AG04449 (cell line): ENCODE measurements around the gene TNFSF4.

Source experiments
- CTCF ChIA-PET: fragments of 350-600 bp; formaldehyde crosslinking; extraction: SDS; loops from one replicate; lab custom pipeline; 2021; ENCODE audit warnings: antibody characterized with exemption; lab: Yijun Ruan, JAX
- POLR2A ChIA-PET: fragments of 400-600, 350-600 bp; formaldehyde crosslinking; extraction: SDS; loops from one replicate; lab custom pipeline; 2020; ENCODE audit warnings: antibody characterized with exemption, inconsistent platforms; lab: Yijun Ruan, JAX
- DNase-seq: peaks from one replicate; pipeline ENCODE4 v3.0.0-alpha.2; 2010; ENCODE audit warnings: low read depth, low spot score
- H3K4me3 ChIP-seq: 2 replicates; pipeline ENCODE4 v1.5.1; 2011; ENCODE audit warnings: low read depth, mild to moderate bottlenecking, control low read depth, low read length
- TF ChIP-seq, protein P1 (sequence below): IDR thresholded peaks from one replicate; pipeline ENCODE4 v1.5.1; 2011; ENCODE audit warnings: mild to moderate bottlenecking, moderate library complexity, low read length, control low read depth, inconsistent platforms; ENCODE audit not compliant: insufficient read depth; ENCODE audit errors: missing control alignments

The TNFSF4 gene

DNA sequence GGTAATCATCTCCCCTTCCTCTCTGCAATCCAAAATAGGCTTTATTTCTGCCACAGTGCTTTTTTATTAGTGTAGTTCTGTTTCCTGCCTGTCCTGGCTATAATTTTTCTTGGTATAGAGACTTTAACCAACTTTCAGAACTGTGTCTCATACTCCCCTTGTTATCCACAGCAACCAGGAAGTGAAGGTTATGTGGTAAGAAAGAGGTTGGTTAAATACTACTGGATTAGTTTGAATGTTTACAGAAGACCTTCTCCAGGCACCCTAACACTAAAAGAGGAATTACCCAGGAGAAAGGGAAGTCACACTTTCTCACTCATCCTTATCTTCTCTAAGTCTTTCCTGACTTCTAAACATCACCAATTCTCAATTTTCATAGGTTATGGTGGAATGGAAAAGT lies 17.8 kb upstream of the TNFSF4 start:
- ChIA-PET POLR2A (no interaction called here), CTCF (no interaction called here)
- no peak for DNase-seq
- TF ChIP-seq, protein P1, sequence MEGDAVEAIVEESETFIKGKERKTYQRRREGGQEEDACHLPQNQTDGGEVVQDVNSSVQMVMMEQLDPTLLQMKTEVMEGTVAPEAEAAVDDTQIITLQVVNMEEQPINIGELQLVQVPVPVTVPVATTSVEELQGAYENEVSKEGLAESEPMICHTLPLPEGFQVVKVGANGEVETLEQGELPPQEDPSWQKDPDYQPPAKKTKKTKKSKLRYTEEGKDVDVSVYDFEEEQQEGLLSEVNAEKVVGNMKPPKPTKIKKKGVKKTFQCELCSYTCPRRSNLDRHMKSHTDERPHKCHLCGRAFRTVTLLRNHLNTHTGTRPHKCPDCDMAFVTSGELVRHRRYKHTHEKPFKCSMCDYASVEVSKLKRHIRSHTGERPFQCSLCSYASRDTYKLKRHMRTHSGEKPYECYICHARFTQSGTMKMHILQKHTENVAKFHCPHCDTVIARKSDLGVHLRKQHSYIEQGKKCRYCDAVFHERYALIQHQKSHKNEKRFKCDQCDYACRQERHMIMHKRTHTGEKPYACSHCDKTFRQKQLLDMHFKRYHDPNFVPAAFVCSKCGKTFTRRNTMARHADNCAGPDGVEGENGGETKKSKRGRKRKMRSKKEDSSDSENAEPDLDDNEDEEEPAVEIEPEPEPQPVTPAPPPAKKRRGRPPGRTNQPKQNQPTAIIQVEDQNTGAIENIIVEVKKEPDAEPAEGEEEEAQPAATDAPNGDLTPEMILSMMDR: no peak
- no peak overlapping the region for H3K4me3 ChIP-seq

DNA sequence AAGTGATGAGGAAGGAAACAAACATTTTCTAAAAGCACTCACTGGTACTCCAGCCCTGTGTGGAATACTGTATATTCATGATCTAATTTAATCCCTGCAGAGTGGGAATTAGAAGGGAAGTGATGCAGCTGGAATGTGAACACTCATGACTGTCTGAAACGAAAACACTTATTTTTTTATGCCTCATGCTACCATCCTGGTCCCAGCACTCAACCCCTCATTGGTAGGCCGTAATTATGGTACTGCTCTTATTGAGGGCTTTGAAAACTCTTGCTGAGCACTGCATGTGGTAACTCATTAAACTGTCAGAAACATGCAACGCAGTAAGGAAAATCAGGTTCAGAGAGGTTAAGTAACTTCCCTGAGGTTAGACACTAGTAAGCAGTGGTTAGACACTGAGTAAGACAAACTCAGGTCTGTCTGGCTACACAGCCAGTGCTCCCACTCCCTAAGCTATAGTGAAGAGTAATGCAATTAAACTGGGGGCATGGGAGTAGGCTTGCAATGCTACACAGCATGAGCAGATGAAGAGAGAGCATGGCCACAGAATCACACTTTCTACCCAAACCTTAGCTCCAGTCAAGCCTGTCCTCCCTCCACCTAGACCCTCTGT lies 17.3 kb upstream of the TNFSF4 start:
- ChIA-PET POLR2A (no interaction called here), CTCF (interaction anchor here (0.7 to 2.2 kb wide), 3 partner anchors 23 to 480 kb away, joined by 3 to 6 read pairs (median 6); no protein-coding TSS in a partner anchor)
- no peak overlapping the region for H3K4me3 ChIP-seq
- TF ChIP-seq, protein P1: no peak
- no peak for DNase-seq

DNA sequence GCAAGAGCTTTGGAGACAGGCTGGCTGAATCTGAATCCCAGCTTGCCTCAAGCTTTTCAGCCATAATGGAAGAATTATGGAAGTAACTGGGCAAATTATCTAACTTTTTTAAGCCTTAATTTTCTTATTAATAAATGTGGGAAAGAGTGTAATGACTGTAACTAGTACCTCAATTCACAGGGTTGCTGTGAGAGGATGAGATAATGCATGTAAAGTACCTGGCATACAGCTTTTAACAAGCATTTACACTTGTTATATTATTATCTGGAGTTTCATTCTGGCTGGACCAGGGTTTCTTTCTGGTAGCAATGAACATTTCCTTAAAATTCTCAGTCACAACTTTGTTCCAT lies 15.9 kb upstream of the TNFSF4 start:
- no peak for DNase-seq
- TF ChIP-seq, protein P1: no peak
- no peak overlapping the region for H3K4me3 ChIP-seq
- ChIA-PET POLR2A (interaction anchor here (1.0 kb wide), 1 partner anchor 645 kb away, joined by 3 read pairs; the partner anchor contains the start of gene ZBTB37), CTCF (interaction anchor here (1.6 to 2.2 kb wide), 3 partner anchors 32 to 478 kb away, joined by 4 to 6 read pairs (median 6); no protein-coding TSS in a partner anchor)

DNA sequence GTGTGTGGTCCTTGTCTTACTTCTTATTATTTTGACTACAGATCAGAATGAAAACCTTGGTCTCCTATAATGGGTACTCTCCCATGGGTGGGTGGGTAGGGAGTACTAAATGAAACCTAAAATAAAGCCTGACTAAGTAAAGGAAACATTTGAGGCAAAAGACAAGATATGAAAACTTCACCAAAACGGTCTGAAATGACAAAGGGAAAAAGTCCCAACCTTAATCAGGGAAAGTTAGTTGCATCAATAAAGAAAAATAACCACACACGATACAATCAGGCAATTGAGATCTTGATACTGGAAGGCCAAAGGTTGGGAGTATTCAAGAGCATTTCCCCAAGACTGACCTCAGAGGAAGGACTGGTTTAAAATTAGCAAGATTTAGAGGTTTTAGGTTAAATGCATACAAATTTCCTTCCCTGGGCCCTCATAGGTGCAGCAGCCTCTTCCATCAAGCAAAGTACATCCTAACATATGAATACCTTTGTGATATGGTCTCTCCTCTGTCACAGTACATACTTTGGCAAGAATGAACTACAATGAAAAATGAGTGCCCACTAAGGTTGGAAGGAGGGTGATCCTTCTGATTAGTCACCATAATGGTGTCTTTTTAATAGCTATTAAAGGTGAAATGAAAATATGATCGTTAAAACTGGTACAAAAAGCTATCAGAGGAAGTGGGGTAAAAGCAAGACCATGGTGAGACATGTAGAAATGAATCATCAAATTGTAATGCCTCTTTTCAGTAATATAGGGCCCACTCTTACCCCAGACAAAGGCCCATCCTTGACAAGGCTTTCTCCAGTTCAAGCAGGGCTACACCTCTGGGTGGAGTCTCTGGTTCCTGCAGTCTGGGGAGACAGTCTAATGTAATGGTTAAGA lies 15.3 kb upstream of the TNFSF4 start:
- H3K4me3 ChIP-seq: no peak overlapping the region
- DNase-seq: no peak
- ChIA-PET CTCF (interaction anchor here (0.7 to 2.2 kb wide), 5 partner anchors 11 to 478 kb away, joined by 3 to 6 read pairs (median 4); no protein-coding TSS in a partner anchor), POLR2A (interaction anchor here (1.0 kb wide), 1 partner anchor 646 kb away, joined by 3 read pairs; the partner anchor contains the start of gene ZBTB37)
- TF ChIP-seq, protein P1: no peak

DNA sequence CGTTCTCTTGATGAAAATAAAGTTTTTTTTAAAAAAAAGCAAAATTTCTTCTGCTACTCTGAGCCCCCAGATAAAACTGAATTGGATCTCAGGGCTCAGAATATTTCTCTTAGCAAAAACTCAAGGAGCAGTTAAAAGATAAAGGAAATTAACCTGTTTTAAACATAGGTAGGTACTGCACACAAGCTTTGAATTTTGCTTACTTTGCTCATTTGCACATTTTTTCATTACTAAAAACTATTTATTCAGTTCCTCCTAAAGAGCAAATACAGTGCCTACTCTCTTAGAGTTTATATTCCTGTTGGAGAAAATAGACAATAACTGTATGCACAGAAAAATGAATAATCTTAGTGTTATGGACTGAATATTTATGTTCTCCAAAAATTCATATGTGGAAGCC lies 13.0 kb upstream of the TNFSF4 start:
- TF ChIP-seq, protein P1: no peak
- DNase-seq: no peak
- POLR2A ChIA-PET: no interaction called here
- CTCF ChIA-PET: no interaction called here
- no peak overlapping the region for H3K4me3 ChIP-seq

DNA sequence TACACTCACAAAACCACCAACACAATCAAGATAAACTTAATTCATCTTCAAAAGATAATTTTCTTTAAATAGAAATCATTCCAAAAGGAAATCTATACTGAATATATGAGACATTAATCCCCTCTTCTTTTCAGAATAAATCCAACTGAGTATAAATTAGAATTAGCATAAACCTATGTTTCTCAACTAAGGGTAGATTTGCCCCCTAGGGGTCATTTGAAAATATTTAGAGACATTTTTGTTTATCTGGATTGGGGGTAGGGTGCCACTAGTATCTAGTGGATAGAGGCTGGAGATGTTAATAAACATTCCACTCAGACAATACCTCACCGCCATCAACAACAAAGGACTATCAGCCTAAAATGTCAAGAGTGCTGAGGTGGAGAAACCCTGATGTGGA lies 6.5 kb upstream of the TNFSF4 start:
- DNase-seq: no peak
- CTCF ChIA-PET: interaction anchor here (1.1 kb wide), 1 partner anchor 471 kb away, joined by 4 read pairs; no protein-coding TSS in a partner anchor
- TF ChIP-seq, protein P1: no peak
- POLR2A ChIA-PET: no interaction called here
- H3K4me3 ChIP-seq: no peak overlapping the region
